ENCODE measurements around the gene CRHR2.

DNA sequence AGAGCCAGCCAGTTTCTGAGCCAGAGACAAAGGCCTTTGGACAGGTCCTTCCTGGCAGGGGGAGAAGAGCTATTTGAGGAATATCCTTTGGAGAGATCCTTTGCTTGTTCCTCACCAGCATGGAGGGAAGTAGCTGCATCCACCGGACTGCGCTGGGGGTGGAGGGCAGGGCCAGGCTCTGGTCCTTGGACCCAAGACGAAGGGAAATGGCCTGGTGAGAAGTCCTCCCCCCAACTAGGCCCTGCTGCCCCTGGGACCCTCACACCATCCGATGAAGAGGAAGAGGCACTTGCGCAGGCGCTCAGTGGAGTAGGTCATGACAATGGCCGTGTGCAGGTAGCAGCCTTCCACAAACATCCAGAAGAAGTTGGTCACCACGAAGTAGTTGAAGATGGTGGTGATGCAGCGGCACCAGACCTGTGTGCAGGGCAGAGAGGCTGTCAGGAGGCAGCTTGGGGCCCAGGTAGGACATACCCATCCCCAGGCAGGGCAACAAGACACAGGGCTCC is 19.8 kb downstream of the CRHR2 start:
- TF ChIP-seq, protein P1, sequence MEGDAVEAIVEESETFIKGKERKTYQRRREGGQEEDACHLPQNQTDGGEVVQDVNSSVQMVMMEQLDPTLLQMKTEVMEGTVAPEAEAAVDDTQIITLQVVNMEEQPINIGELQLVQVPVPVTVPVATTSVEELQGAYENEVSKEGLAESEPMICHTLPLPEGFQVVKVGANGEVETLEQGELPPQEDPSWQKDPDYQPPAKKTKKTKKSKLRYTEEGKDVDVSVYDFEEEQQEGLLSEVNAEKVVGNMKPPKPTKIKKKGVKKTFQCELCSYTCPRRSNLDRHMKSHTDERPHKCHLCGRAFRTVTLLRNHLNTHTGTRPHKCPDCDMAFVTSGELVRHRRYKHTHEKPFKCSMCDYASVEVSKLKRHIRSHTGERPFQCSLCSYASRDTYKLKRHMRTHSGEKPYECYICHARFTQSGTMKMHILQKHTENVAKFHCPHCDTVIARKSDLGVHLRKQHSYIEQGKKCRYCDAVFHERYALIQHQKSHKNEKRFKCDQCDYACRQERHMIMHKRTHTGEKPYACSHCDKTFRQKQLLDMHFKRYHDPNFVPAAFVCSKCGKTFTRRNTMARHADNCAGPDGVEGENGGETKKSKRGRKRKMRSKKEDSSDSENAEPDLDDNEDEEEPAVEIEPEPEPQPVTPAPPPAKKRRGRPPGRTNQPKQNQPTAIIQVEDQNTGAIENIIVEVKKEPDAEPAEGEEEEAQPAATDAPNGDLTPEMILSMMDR (IDR thresholded peaks at IDR 0.05), result no peak
- no peak for TF ChIP-seq POLR2AphosphoS5 (IDR thresholded peaks at IDR 0.05)
- no peak for TF ChIP-seq POLR2A (IDR thresholded peaks at IDR 0.05)
- TF ChIP-seq EP300 (IDR thresholded peaks at IDR 0.05), result no peak
